HepG2 (cell line): ENCODE results near the gene POLR3E. TPM values are rescaled to one million over a fixed set of nuclear protein-coding genes. Genes with fewer than 3 reads are reported as not detected.

Source experiments
- ATAD3A ChIP-seq: sonication (generic); formaldehyde crosslinking; IDR thresholded peaks from 2 replicates; pipeline ENCODE4 v1.4.0; 2020; ENCODE audit warnings: missing genetic modification reagents
- BCLAF1 ChIP-seq: fragments of 450-650 bp; IDR thresholded peaks from 2 replicates; pipeline ENCODE4 v1.6.1; 2017; ENCODE audit warnings: mild to moderate bottlenecking
- CREB1 ChIP-seq, 2 experiments: fragments of 450-650 bp in 1 of 2; IDR thresholded peaks; 2 replicates each; pipeline ENCODE4 v1.6.1; 2016 to 2017; ENCODE audit warnings: control low read depth in 1 of 2, mild to moderate bottlenecking in 1 of 2, missing compliant biosample characterization in 1 of 2, missing genetic modification characterization in 1 of 2
- ESRRA ChIP-seq: sonication (generic); formaldehyde crosslinking; IDR thresholded peaks from 2 replicates; pipeline ENCODE4 v1.5.1; 2020; ENCODE audit warnings: mild to moderate bottlenecking, low read depth, missing genetic modification reagents
- FLYWCH1 ChIP-seq: sonication (generic); formaldehyde crosslinking; IDR thresholded peaks from 2 replicates; pipeline ENCODE4 v1.8.1; 2023; ENCODE audit warnings: mild to moderate bottlenecking, missing genetic modification reagents
- HNRNPLL ChIP-seq: fragments of 200-400 bp; formaldehyde crosslinking; IDR thresholded peaks from 2 replicates; pipeline ENCODE4 v1.6.1; 2017; ENCODE audit warnings: mild to moderate bottlenecking, low read depth, low read length; ENCODE audit not compliant: poor library complexity, severe bottlenecking
- HOXA9 ChIP-seq: sonication (generic); formaldehyde crosslinking; IDR thresholded peaks from 2 replicates; pipeline ENCODE4 v1.8.1; 2022; ENCODE audit warnings: missing genetic modification reagents, mild to moderate bottlenecking, moderate library complexity, borderline replicate concordance
- JARID2 ChIP-seq: sonication (generic); formaldehyde crosslinking; IDR thresholded peaks from 2 replicates; pipeline ENCODE4 v1.8.1; 2023; ENCODE audit warnings: missing genetic modification reagents, inconsistent platforms; ENCODE audit not compliant: insufficient replicate concordance
- MTF1 ChIP-seq: sonication (generic); formaldehyde crosslinking; IDR thresholded peaks from 2 replicates; pipeline ENCODE4 v1.5.0; 2020; ENCODE audit warnings: missing genetic modification reagents
- MXD3 ChIP-seq: IDR thresholded peaks from 2 replicates; pipeline ENCODE4 v1.6.1; 2016; ENCODE audit warnings: mild to moderate bottlenecking, missing biosample characterization, missing genetic modification reagents
- MXI1 ChIP-seq: IDR thresholded peaks from 3 replicates; pipeline ENCODE4 v1.6.1; 2012; ENCODE audit warnings: low read depth, low read length, inconsistent platforms, borderline replicate concordance
- NFE2L1 ChIP-seq: sonication (generic); formaldehyde crosslinking; IDR thresholded peaks from 2 replicates; pipeline ENCODE4 v1.4.0; 2020; ENCODE audit warnings: missing genetic modification reagents, mild to moderate bottlenecking, borderline replicate concordance
- NFYC ChIP-seq: IDR thresholded peaks from 2 replicates; pipeline ENCODE4 v1.6.1; 2016; ENCODE audit warnings: missing genetic modification reagents, missing compliant biosample characterization
- NRL ChIP-seq: sonication (generic); formaldehyde crosslinking; IDR thresholded peaks from 2 replicates; pipeline ENCODE4 v1.5.0; 2020; ENCODE audit warnings: missing genetic modification reagents, mild to moderate bottlenecking, moderate library complexity, borderline replicate concordance
- PHF5A ChIP-seq: IDR thresholded peaks from one replicate; pipeline ENCODE4 v1.6.1; 2018; ENCODE audit warnings: low read depth, missing genetic modification reagents; ENCODE audit not compliant: unreplicated experiment
- RBAK ChIP-seq: sonication (generic); formaldehyde crosslinking; IDR thresholded peaks from 2 replicates; pipeline ENCODE4 v1.5.1; 2020; ENCODE audit warnings: mild to moderate bottlenecking, missing genetic modification reagents
- RFX1 ChIP-seq: fragments of 450-650 bp; IDR thresholded peaks from 2 replicates; pipeline ENCODE4 v1.6.1; 2017
- SATB2 ChIP-seq: sonication (generic); formaldehyde crosslinking; IDR thresholded peaks from 2 replicates; pipeline ENCODE4 v1.5.0; 2020; ENCODE audit warnings: missing genetic modification reagents
- THAP11 ChIP-seq: IDR thresholded peaks from 2 replicates; pipeline ENCODE4 v1.6.1; 2016; ENCODE audit warnings: missing biosample characterization, missing genetic modification reagents
- ZMYM4 ChIP-seq: sonication (generic); formaldehyde crosslinking; IDR thresholded peaks from 2 replicates; pipeline ENCODE4 v1.8.1; 2023; ENCODE audit warnings: mild to moderate bottlenecking, missing genetic modification reagents
- ZNF224 ChIP-seq: sonication (generic); formaldehyde crosslinking; IDR thresholded peaks from 2 replicates; pipeline ENCODE4 v1.5.0; 2020; ENCODE audit warnings: mild to moderate bottlenecking, missing genetic modification reagents
- ZNF3 ChIP-seq: IDR thresholded peaks from 2 replicates; pipeline ENCODE4 v1.7.0; 2017; ENCODE audit warnings: inconsistent platforms
- ZNF549 ChIP-seq: sonication (generic); formaldehyde crosslinking; IDR thresholded peaks from 2 replicates; pipeline ENCODE4 v1.5.0; 2020; ENCODE audit warnings: missing genetic modification reagents
- polyA plus RNA-seq, 8 experiments: library from polyadenylated mRNA; depleted of rRNA in 3 of 8; stranded (reverse) in 7 of 8; unstranded in 1 of 8; fragments of >200 nt; fragmentation: Illumina TruSeq in 4 of 8; extraction: Trizol in 4 of 8; gene quantifications; 2 replicates each; pipeline versions ENCODE4 v1.2.1 to v1.2.3, GENCODE V29; 2011 to 2016; ENCODE audit warnings: low read depth in 4 of 8, missing spikeins in 1 of 8, mixed read lengths in 1 of 8; ENCODE audit not compliant: insufficient read depth in 1 of 8
- total RNA-seq, 5 experiments: library from RNA; depleted of rRNA; stranded (reverse); fragments of >200 nt; fragmentation: Illumina TruSeq; extraction: Trizol; gene quantifications; 2 replicates each; pipeline ENCODE4 v1.2.3, GENCODE V29; 2016; ENCODE audit warnings: low read depth in 1 of 5
- TF ChIP-seq, protein P1 (sequence below): sonication (generic); formaldehyde crosslinking; IDR thresholded peaks from 2 replicates; pipeline ENCODE4 v1.4.0; 2020; ENCODE audit warnings: missing genetic modification reagents
- TF ChIP-seq, protein P2 (sequence below): sonication (generic); formaldehyde crosslinking; IDR thresholded peaks from 2 replicates; pipeline ENCODE4 v1.5.0; 2020; ENCODE audit warnings: mild to moderate bottlenecking, missing genetic modification reagents

POLR3E gene
- total and polyA plus RNA-seq, 2 of the 13 experiments (the other 11 are each of a cell fraction or from before 2014, with no cell fraction given): 135 to 262 TPM

DNA sequence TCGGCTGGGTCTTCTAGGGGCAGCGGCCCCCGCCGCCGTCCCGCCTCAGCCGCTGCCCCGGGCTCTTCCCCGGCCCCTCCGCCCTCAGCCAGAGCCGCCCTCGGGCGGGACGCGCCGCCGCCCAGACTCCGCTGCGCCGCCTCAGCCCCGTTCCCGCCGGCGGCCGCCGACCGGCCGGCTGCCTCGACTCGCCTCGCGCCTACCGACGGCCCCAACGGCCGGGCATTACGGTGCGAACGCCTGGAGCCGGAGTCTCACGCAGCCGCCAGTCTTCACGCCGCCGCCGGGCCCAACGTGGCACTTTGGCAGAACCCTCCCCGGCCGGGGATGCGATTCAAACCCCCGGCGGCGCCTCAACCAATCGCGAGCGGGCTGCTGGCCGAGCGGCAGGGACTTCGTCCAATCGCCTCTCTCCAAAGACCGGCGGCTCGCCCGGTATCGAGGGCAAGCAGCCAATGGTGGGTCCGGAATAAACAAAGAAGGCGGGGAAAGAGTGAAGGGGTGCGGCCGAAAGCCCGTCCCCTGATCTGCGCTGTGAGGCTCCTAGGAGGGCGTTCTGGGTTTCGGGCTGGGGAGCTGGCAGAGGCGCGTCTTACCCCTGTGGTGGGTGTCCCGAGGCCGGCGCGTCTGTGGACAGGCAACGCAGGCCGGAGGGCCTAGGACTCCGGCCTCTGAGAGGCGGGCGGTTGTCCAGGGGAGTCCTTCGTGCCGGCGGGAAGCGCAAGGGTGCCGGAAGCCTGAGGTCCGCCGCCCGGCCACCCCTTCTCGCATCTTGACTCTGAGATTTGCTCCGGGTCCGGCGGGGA lies 77.3 kb downstream of the POLR3E start, which contains the start of gene CDR2 (continued):
- TF ChIP-seq THAP11 (CRISPR knock-in tag) (peak; percentile 68), RBAK (no peak), ZNF549 (CRISPR knock-in tag) (0 out of 2 replicates have a peak, but pooled peaks have one; percentile 82), MTF1 (0 out of 2 replicates have a peak, but pooled peaks have one; percentile 23), HNRNPLL (peak; percentile 83), CREB1 (IDR thresholded peaks at IDR 0.05) (peak; percentile 75), CREB1 (CRISPR knock-in tag; IDR thresholded peaks at IDR 0.05) (no peak; the same call in 1 of the 2 replicates), JARID2 (CRISPR knock-in tag) (no peak), HOXA9 (CRISPR knock-in tag) (no peak), ESRRA (CRISPR knock-in tag) (peak; percentile 9; the same call in 1 of the 2 replicates), ZNF224 (peak; percentile 74; the same call in 1 of the 2 replicates), SATB2 (CRISPR knock-in tag) (peak; percentile 90; the same call in 1 of the 2 replicates), MXI1 (peak; percentile 96), NFE2L1 (CRISPR knock-in tag) (0 out of 2 replicates have a peak, but pooled peaks have one; percentile 81), ZNF3 (0 out of 2 replicates have a peak, but pooled peaks have one; percentile 41), MXD3 (CRISPR knock-in tag) (peak; percentile 64), NRL (CRISPR knock-in tag) (peak; percentile 94; the same call in 1 of the 2 replicates), FLYWCH1 (CRISPR knock-in tag) (no peak), NFYC (CRISPR knock-in tag) (peak; percentile 100), PHF5A (CRISPR knock-in tag) (peak; percentile 30), ZMYM4 (peak; percentile 69), RFX1 (no peak), ATAD3A (CRISPR knock-in tag) (0 out of 2 replicates have a peak, but pooled peaks have one; percentile 41), BCLAF1 (no peak)
- TF ChIP-seq, protein P1, sequence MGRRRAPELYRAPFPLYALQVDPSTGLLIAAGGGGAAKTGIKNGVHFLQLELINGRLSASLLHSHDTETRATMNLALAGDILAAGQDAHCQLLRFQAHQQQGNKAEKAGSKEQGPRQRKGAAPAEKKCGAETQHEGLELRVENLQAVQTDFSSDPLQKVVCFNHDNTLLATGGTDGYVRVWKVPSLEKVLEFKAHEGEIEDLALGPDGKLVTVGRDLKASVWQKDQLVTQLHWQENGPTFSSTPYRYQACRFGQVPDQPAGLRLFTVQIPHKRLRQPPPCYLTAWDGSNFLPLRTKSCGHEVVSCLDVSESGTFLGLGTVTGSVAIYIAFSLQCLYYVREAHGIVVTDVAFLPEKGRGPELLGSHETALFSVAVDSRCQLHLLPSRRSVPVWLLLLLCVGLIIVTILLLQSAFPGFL: 0 out of 2 replicates have a peak, but pooled peaks have one; percentile 29
- TF ChIP-seq, protein P2, sequence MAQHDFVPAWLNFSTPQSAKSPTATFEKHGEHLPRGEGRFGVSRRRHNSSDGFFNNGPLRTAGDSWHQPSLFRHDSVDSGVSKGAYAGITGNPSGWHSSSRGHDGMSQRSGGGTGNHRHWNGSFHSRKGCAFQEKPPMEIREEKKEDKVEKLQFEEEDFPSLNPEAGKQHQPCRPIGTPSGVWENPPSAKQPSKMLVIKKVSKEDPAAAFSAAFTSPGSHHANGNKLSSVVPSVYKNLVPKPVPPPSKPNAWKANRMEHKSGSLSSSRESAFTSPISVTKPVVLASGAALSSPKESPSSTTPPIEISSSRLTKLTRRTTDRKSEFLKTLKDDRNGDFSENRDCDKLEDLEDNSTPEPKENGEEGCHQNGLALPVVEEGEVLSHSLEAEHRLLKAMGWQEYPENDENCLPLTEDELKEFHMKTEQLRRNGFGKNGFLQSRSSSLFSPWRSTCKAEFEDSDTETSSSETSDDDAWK (CRISPR knock-in tag): no peak
